NCI-H1048 (cell line): ENCODE data around the gene SLC2A8.

Experiments used
- DNase-seq: peaks from one replicate; lab custom pipeline; 2025; lab: John Stamatoyannopoulos, UW

Gene SLC2A8

GRCh38 chr9:127382541-127382940 is 14.4 kb upstream of the SLC2A8 start:
- DNase-seq: no peak

- DNase-seq: no peak
Observed at GRCh38 chr9:127384016-127384730, 12.8 kb upstream of the SLC2A8 start.

GRCh38 chr9:127384901-127385300 is 12.1 kb upstream of the SLC2A8 start:
- no peak for DNase-seq

- DNase-seq: no peak
Observed at GRCh38 chr9:127386249-127386648, 10.7 kb upstream of the SLC2A8 start.

- DNase-seq: no peak
Observed at GRCh38 chr9:127386981-127387380, 10.0 kb upstream of the SLC2A8 start.

GRCh38 chr9:127388037-127388855 is 8.7 kb upstream of the SLC2A8 start:
- DNase-seq: peak; percentile 7

- DNase-seq: no peak
Observed at GRCh38 chr9:127388856-127389238, 8.1 kb upstream of the SLC2A8 start.

GRCh38 chr9:127389381-127390247 is 7.4 kb upstream of the SLC2A8 start:
- DNase-seq: no peak

GRCh38 chr9:127390248-127390545 is 6.8 kb upstream of the SLC2A8 start:
- no peak for DNase-seq

GRCh38 chr9:127390563-127390962 is 6.4 kb upstream of the SLC2A8 start:
- DNase-seq: no peak

GRCh38 chr9:127392166-127392565 is 4.8 kb upstream of the SLC2A8 start:
- DNase-seq: no peak

GRCh38 chr9:127392976-127393375 is 4.0 kb upstream of the SLC2A8 start:
- no peak for DNase-seq

GRCh38 chr9:127393645-127394044 is 3.3 kb upstream of the SLC2A8 start:
- no peak for DNase-seq

GRCh38 chr9:127395497-127396252 is 1.3 kb upstream of the SLC2A8 start:
- DNase-seq: no peak

- DNase-seq: no peak
Observed at GRCh38 chr9:127396253-127396807, 639 bp upstream of the SLC2A8 start.

- DNase-seq: no peak
Observed at GRCh38 chr9:127397646-127398274, 791 bp downstream of the SLC2A8 start.

GRCh38 chr9:127398275-127398647 is 1.3 kb downstream of the SLC2A8 start:
- DNase-seq: no peak

- DNase-seq: no peak
Observed at GRCh38 chr9:127398715-127399400, 1.9 kb downstream of the SLC2A8 start.

GRCh38 chr9:127399736-127400269 is 2.8 kb downstream of the SLC2A8 start:
- DNase-seq: no peak

- DNase-seq: no peak
Observed at GRCh38 chr9:127402401-127403090, 5.6 kb downstream of the SLC2A8 start.
